NCI-H2196 treated with DMSO at 0.1 percent for 48 hours (cell line): ENCODE data around the gene SMOC2.

ENCODE experiments used
- DNase-seq: peaks from one replicate; lab custom pipeline; 2025; ENCODE audit not compliant: unreplicated experiment; lab: John Stamatoyannopoulos, UW

The SMOC2 gene

GRCh38 chr6:168641446-168641845 lies 200.5 kb downstream of the SMOC2 start:
- no peak for DNase-seq

- DNase-seq: no peak
Measured at GRCh38 chr6:168643401-168643800, 202.4 kb downstream of the SMOC2 start.

GRCh38 chr6:168645326-168645725 lies 204.3 kb downstream of the SMOC2 start:
- no peak for DNase-seq

DNA sequence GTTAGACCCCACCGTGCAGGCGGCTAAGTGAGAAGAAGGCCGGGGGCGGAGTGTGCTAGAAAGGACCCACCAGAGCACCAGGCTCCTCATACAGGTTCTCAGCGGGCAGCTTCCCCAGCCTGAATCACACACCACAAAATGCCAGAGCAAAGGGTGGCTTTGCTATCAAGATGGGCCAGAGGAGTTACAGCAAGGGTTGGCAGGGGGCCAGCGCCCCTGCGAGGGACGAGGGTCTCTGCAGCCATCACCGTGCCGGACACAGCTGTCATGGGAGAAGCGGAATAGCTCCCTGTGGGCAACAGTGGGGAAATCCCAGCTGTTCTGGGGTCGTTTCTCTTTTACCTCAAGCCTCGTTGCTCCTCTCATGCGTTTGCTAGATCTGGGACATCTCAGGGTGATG lies 206.3 kb downstream of the SMOC2 start:
- no peak for DNase-seq

- DNase-seq: no peak
Measured at GRCh38 chr6:168648240-168649125, 207.5 kb downstream of the SMOC2 start.

DNA sequence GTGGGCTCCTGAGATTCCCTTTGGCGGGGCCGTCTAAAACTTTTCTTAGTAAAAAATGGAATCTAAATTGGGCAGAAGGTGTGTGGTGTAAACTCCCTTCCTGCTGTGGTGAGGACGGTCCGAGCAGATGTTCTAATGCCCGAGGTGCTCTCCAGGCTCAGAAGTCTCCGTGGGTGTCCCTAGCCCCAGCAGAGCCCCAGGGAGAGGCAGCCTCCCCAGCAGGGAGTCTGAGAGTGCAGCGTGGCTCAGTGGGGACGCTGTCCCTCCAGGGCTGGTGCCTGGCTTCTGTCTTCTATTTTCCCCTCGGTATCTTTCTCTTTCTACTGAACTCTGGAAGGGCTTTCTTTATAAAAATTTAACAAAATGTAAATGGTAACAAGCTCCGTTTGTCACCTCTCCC lies 208.2 kb downstream of the SMOC2 start:
- no peak for DNase-seq

- DNase-seq: no peak
Measured at GRCh38 chr6:168650671-168651111, 209.7 kb downstream of the SMOC2 start.

DNA sequence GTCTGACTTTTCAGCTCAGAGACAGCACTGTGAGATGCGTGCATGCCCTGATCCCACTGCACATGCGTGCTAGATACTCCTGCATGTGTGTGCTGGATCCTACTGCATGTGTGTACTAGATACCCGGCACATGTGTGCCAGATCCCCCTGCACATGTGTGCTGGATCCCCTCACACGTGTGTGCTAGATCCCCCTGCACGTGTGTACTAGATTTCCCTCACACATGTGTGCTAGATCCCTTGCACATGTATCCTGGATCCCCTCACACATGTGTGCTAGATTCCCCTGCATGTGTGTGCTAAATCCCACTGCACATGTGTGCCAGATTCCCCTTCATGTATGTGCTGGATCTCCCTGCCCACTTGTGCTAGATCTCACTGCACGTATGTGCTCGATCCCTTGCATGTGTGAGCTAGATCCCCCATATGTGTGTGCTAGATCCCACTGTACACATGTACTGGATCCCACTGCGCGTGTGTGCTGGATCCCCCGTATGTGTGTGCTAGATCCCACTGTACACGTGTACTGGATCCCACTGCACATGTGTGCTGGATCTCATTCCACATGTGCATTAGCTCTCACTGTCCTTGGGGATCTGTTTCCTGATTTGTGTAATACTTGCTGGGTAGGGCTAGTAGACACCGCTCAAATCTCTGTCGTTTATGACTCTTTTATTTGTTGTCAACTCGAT lies 214.6 kb downstream of the SMOC2 start:
- DNase-seq: no peak

GRCh38 chr6:168658059-168658458 lies 217.1 kb downstream of the SMOC2 start:
- no peak for DNase-seq

- DNase-seq: no peak
Measured at GRCh38 chr6:168660400-168660945, 219.5 kb downstream of the SMOC2 start.

DNA sequence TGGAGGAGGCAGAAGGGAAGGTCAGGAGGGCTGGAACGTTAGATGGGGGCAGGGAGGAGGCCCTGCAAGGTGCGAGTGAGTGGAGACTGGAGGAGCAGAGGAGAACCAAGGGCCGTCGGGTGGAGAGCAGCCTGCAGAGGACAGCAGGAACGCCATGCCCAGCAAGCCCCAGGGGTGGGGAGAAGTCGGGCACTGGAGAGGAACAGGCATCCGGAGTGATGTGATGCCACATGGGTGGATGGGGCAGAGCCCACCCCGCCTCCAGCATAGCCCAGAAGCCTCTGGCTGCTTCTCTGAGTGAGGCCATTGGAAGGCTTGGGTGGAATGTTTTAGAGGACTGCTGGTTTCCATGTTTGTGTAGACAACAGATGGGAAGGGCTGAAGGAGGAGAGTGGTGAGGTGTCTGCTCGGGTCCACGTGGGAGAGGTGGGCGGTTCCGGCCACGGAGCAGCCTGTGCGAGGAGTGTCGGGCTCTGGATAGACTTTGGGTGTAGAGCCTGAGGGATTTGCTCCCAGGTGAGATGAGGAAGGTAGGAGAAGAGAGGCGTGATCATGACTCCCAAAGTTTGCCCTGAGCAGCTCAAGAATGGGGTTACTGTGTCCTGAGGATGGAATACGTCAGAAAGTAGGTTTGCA lies 221.4 kb downstream of the SMOC2 start:
- no peak for DNase-seq

GRCh38 chr6:168663041-168663440 lies 222.1 kb downstream of the SMOC2 start:
- no peak for DNase-seq

DNA sequence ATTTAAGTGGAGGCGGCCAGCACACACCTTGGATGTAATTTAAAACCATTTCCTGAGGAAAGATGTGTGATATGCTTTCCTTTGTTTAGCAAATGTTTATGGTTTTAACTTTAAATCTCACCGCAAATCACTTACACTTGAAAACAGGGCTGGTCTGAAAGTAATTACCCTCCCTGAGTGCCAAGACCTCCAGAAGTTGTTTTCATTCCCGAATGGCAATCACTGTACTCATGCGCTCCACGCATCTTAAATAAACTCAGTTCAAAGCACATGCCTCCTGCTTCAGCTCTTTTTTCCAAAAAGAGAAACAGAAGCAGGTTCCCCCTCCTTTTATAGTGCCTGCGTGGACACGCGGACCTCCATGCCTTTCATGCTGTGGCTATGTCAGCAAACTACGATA lies 224.0 kb downstream of the SMOC2 start:
- DNase-seq: no peak

GRCh38 chr6:168666170-168666569 lies 225.2 kb downstream of the SMOC2 start:
- DNase-seq: no peak

DNA sequence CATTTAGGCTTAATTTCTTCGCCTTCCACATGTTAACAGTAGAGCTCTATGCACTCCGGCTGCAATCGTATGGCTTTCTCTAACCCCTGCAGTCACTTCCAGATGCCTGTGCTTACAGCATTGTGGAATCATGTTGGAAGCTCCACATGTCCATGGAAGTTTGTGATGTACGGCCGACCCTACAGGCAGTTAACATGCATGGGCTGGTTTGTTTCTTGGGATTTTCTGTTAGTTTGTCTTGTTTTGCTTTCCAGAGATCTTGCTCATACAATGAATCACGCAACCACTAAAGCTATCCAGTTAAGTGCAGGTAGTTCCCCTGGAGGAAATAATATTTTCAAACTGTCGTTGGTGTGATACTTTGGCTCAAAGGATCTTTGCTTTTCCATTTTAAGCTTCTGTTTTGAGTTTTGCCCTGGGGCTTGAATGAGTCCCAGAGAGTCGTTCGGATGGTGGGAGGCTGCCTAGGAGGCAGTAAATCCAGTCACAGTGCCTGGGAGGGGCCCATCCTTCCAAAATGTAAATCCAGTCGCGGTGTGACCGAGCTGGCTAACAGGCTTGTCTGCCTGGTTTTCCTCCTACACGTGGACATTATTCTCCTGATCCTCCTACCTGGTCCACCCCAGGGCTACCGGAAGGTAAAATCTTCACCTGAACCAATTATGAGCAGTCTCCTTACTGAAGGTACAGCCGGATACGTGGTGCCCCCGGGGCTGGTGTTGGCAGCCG lies 225.9 kb downstream of the SMOC2 start:
- no peak for DNase-seq

DNA sequence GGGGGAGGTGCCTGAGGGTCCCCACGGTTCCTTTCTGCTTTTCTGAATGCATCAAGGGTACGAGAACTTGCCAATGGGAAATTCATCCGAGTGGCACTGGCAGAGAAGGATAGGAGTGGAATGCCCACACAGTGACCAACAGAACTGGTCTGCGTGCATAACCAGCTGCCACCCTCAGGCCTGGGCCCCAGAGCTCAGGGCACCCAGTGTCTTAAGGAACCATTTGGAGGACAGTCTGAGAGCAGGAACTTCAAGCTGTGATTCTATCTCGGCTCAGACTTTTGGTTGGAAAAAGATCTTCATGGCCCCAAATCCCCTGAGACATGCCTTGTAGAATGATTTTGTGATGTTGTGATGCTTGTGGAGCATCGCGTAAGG lies 226.4 kb downstream of the SMOC2 start:
- DNase-seq: no peak

- DNase-seq: no peak
Measured at GRCh38 chr6:168670401-168670985, 229.5 kb downstream of the SMOC2 start.

- no peak for DNase-seq
Measured at GRCh38 chr6:168671028-168671862, 230.3 kb downstream of the SMOC2 start.

GRCh38 chr6:168671863-168672546 lies 231.0 kb downstream of the SMOC2 start:
- DNase-seq: no peak
